GM20431 (cell line): ENCODE data around the gene HSPB9.

Experiments
- in situ Hi-C: fragments of 300-500 bp; cut with MseI, MboI; formaldehyde crosslinking; loops from one replicate; pipeline ENCODE4 v1.15.0; 2020; ENCODE audit warnings: low sequenced_read_pairs; ENCODE audit not compliant: unreplicated experiment

Gene HSPB9

DNA sequence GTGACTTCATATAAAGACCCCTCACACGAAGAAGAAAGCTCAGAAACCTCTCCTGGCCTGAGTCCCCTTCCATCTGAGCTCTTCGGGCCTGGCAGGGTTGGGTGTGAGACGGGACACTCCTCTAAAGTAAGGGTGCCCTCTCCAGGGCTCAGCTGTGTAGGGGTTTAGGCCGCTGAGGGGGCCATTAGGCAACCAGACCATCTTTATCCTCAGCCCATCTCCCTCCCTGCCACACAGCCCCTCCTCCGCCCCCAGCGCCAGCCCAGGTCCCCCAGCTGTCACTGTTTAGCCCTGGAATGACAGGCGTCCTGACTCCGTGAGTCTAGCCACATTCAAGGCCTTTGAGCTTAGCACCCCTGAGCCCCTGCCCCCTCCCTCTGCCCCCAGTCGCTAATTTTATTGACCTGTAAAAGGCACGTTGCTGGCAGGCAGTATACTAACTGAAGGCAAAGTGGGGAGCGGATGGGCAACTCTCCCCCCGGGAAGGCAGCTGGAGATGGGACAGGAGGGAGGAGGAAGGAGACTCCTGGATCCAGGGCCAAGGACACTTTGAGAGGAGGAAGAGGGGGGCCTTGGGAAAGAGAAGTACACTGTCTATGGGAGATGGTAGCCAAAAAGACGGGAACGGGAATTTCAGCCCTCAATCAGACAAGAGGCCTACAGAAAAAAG is 23.7 kb upstream of the HSPB9 start:
- in situ Hi-C loops = no loop called here

GRCh38 chr17:42101513-42102292 is 20.9 kb upstream of the HSPB9 start:
- in situ Hi-C loops = no loop called here

DNA sequence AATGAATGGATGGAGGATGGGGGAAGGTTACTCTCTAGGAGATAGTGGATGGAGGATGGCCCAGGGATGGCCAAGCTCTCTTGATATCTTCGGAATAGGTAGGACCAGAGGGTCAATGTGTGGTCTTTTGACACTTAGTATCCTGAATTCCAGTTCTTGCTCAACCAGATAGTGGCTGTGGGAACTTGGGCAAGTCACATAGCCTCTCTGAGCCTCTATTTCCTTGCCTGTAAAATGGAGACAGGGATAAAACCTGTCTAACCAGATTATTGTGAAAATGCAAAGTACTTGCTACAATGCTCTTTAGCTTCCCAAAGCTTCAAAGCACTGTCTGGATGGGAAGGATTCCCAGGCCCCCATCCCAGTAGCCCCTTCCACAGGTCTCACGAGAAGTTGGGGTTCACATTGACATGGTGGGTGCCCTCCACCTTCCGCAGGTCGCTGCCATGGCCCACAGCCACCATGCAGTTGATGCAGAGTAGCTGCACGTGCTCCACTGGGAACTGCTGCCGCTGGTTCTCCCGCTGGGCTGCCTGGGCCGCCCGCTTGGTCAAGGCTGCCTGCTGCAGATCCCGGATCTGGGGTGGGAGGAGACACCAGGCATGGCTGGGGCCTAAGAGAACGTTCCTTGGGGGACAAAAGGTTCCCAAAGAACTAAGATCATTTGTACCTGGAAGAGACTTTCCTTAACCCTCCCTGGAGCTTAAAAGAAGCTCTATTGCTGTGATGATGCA is 19.2 kb upstream of the HSPB9 start:
- in situ Hi-C loops = no loop called here

DNA sequence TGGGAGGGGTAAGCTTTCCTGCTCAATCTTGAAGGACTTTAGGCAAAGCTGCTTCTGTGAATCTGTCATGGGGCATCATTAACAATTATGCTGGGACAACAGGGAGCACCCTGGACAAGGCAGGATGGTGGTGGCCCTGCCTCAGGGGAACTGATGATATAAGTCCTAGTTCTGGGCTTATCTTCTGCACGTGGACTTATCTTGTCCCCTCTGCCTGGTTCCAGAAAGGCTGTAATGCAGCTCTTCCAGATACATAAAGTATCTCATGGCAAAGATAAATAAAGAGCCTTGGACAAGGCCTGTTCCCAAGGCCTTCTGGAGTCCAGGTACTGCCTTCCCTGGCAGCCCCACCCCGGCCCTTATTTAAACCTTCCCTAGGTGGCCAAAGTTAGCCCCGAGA is 18.3 kb upstream of the HSPB9 start:
- in situ Hi-C loops = no loop called here

DNA sequence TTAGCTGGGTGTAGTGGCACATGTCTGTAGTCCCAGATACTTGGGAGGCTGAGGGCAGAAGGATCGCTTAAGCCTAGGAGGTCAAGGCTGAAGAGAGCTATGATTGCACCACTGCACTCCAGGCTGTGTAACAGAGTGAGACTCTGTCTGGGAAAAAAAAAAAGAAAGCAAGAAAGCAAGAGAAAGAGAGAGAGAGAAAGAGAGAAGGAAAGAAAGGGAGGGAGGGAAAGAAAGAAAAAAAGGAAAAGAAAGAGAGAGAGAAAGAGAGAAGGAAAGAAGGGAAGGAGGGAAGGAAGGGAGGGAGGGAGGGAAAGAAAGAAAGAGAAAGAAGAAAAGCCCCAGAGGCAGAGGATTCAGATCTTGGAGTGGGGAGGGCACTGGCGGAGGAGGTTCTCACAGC is 16.6 kb upstream of the HSPB9 start:
- in situ Hi-C loops = no loop called here

DNA sequence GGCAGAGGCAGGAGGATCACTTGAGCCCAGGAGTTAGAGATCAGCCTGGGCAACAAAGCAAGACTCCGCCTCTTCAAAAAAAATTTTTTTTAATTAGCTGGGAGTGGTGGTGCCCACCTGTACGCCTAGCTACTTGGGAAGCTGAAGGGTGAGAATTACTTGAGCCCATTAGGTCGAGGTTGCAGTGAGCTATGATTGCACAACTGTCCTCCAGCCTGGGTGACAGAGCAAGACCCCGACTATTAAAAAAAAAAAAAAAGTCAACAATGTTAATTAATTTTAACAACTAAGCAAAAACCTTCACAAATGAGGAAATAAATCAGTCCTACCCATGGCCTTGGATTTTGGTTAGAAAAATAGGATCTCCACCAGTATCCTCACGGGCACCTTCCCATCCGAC is 15.5 kb upstream of the HSPB9 start:
- in situ Hi-C loops = no loop called here

- in situ Hi-C loops = no loop called here
These were observed 14.7 kb upstream of the HSPB9 start for GRCh38 chr17:42107597-42108576.

DNA sequence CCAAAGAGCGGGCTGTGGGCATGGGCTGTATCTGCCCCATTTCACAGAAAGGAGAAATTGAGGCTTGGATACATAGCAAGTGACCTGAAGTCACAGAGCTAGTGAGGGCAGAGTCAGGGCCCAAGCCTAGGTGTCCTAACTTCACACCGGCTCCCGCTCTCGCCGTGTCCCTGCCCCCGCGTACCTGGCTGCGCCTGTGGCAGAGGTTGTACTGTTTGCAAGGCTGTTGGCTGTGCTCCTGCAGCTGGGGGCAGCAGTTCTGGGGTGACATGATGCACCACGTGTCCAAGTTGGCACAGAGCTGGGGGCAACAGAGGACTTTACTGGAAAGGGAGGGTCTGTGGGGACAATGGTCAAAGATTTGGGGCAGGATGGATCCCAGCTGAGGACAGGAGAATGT is 13.5 kb upstream of the HSPB9 start:
- in situ Hi-C loops = no loop called here

DNA sequence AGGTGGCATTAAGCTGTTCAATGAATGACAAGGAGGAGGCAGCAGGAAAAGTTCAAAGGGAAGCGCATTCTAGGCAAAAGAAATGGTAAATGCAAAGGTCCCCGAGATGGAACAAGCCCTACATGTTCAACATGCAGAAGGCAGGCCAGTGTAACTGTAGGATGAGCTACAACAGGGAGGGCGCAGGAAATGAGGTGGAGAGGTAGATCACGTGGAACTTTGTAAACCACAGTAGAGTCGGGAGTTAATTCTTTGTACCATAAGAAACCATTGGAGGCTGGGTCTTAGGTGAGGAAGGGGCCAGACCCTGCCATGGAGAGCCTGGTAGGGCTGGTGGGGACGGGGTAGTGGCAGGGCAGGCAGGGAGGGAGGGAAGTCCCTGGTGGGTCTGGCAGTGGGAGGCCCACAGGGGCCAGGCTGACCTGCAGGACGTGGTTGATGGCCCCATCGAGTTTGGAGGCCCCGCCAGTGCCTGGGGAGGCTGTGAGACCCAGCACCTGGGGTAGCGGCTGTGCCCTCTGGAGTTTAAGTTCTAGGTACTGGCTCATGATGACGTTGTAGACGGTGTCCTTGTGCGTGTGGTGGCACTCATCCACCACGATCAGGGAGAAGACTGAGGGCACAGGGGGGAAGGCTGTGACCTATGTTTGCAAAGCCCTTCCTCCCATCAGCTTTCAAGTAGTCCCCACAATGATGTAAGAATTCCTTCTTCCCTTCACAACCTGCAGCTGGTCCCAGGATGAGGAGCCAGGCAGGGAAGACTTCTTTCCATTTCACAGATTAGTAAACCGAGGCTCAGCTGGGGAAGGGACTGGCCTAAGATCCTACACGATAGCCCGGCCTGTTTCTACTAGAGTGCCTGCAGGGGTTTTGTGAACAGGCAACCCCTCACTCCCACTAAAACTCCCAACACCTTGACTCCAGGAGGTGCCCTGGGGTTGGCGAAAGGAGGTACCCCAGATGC is 12.0 kb upstream of the HSPB9 start:
- in situ Hi-C loops = loop anchor here (10.0 kb wide), 1 partner anchor 146 kb away; the partner anchor contains the start of gene CNP

GRCh38 chr17:42111265-42111636 is 11.4 kb upstream of the HSPB9 start:
- in situ Hi-C loops = loop anchor here (10.0 kb wide), 1 partner anchor 146 kb away; the partner anchor contains the start of gene CNP

GRCh38 chr17:42111871-42112551 is 10.6 kb upstream of the HSPB9 start:
- in situ Hi-C loops = loop anchor here (10.0 kb wide), 1 partner anchor 147 kb away; the partner anchor contains the start of gene CNP

- in situ Hi-C loops = loop anchor here (10.0 kb wide), 1 partner anchor 148 kb away; the partner anchor contains the start of gene CNP
These were observed 9.9 kb upstream of the HSPB9 start, which contains the start of gene DHX58 for GRCh38 chr17:42112552-42113176. Gene DHX58 (minus strand): TSS chr17:42112714. CDS start chr17:42111892, 822 bp downstream.

GRCh38 chr17:42113293-42114069 is 9.1 kb upstream of the HSPB9 start:
- in situ Hi-C loops = loop anchor here (10.0 kb wide), 1 partner anchor 149 kb away; the partner anchor contains the start of gene CNP

- in situ Hi-C loops = loop anchor here (10.0 kb wide), 1 partner anchor 149 kb away; the partner anchor contains the start of gene CNP
These were observed 8.5 kb upstream of the HSPB9 start for GRCh38 chr17:42114118-42114517.

GRCh38 chr17:42116705-42117396 is 5.8 kb upstream of the HSPB9 start:
- in situ Hi-C loops = loop anchor here (10.0 kb wide), 1 partner anchor 152 kb away; the partner anchor contains the start of gene CNP
